NAMALWA (cell line): ENCODE data around the gene ZFYVE27.
A peak's percentile ranks its signal among the peaks of the same experiment; 100 is the strongest.

Source experiments
- DNase-seq: peaks from one replicate; pipeline ENCODE4 v3.0.0-alpha.2; 2015; ENCODE audit warnings: low spot score

The ZFYVE27 gene

DNA sequence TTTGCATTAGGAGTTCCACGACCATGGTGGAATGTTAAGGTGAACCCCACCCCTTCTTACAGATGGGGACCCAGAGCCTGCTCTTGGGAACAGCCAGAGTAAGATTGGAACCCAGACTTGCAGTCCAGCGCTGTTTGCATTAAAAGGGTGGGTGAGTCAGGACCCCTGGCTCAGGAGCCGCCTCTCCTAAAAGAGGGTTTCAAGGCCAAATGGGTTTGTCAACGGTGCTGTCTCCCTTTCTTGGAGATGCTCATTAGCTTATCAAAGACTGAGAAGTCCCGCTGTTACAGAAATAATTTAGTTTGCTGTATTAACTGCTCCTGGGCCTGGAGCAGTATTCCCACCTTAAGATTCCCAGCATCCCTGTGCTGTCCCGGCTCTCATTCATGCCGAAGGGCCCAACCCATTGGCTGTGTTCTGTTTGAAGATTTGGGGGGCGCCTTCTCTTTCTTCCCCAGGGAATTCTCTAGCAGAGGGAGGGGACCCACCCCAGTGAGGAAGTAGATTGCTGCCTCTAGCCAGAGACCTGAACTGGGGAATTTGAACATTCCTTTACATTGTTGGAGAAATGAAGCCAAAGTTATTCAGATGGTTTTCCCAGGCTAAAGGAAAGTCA, 21.6 kb upstream of the ZFYVE27 start:
- no peak for DNase-seq

DNA sequence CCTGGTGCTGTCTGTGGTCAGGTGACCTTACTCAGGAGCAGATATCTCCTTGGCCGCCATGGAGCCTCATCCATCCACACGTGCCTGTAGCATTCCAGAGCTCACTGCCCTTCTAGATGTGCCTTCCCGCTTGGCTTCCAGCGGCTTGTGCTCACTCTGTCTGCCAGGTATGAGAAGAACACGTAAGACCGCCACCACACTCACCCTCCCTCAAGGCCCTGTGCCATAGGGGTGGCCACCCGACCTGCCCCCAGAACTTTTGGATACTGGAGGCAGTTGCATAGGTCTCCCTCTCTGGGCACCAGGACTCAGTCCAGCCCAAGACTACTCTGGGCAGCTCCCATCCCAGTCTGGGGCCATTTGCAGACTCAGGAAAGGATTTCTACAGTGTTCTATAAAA, 19.3 kb upstream of the ZFYVE27 start:
- no peak for DNase-seq

GRCh38 chr10:97718178-97718577, 18.8 kb upstream of the ZFYVE27 start:
- DNase-seq: no peak

DNA sequence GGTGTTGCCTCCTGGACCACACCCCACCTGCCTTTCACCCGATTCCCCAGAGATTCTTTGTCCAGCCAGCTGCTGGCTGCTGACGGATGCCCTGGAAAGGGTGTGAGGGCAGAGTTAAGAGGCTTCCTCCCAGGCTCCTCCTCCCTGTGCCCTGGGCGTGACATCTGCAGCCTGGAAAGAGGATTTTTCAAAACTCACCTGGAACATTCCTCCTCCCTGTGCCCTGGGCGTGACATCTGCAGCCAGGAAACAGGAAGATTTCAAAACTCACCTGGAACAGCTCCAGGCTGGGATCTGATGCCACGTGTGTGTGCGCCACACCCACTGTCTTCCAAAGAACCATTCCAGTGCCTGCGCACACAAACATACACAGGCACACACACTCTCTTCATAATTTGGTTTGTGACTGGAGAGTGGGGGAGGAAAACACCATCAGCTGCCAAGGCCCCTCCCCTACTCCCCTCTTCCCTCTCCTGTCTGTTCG, 18.2 kb upstream of the ZFYVE27 start:
- no peak for DNase-seq

GRCh38 chr10:97719602-97720001, 17.3 kb upstream of the ZFYVE27 start:
- no peak for DNase-seq

DNA sequence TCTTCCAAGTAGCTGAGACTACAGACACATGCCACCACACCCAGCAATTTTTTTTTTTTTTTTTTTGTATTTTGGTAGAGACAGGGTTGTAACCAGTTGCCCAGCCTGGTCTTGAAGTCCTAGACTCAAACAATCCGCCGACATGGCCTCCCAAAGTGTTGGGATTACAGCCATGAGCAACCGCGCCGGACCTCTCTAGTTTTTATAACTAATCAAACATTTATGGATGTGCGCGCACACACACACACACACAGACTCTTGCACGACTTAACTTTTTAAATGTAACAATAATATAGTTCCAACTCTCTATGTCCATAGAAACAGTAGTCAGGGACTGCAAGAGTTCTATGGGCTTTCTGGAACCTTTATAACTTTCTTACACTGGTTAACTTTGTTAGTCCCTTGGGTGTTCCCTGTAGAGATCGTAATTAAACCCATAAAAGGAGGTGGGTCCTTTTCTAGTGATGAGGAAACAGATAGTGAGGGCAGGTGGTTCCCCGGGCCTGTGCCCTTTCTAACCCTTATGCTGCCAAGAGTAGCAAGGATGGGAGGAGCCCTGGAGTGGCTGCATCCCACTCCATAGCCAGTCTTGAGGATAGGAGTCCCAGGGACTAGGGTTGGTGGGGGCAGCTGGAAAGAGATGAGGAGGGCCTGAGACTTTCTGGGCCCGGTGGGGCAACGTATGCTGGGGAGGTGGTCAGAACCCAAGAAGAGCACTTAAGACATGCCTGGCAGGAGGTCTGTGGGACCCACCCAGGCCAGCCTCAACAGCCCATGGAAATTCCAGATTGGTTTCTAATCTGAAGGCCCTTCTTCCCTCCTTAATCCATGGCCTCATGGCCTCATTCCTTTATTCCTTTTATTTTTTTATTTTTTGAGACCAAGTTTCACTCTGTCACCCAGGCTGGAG, 14.8 kb upstream of the ZFYVE27 start:
- no peak for DNase-seq

GRCh38 chr10:97723001-97723400, 13.9 kb upstream of the ZFYVE27 start:
- no peak for DNase-seq

DNA sequence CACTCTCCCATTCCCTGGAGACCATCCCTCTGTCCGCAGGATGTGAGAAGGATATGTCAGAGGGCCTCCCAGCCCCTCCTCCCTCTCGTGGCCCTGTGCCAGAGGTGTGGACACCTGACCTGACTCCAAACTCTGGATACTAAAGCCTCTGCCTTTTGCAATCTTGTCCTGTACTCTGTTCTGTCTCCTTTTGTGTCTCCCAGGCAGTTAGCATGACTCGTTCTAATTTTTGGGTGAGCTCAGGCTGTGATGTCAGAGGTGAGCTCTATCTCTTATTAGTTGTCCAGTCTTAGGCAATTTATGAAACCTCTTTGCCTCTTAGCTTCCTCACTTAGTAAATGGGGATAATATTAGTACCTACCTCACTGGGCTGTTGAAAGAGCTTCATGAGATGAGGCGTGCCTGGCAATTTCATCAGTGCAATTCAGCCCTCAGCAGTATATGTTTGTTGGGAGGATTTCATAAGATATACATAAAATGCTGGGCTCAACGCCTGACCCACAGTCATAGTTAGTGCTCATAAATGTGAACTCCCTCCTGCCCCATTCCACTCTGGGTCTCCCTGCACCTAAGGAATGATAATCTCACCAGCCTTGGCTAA, 12.5 kb upstream of the ZFYVE27 start:
- no peak for DNase-seq

GRCh38 chr10:97726636-97727178, 10.2 kb upstream of the ZFYVE27 start:
- no peak for DNase-seq

DNA sequence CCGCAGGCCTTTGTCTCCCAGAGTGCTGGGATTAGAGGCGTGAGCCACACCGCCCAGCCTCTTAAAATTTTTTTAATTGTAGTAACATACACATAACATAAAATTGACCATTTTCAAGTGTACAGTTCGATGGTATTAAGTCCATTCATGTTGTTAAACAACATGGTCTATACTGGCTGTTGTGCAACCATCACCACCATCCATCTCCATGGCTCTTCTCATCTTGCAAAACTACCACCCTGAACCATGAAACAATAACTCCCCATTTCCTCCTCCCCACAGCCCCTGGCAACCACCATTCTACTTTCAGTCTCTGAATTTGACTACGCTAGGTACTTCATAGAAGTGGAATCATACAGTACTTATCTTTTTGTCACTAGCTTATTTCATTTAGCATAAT, 7.9 kb upstream of the ZFYVE27 start:
- DNase-seq: no peak

DNA sequence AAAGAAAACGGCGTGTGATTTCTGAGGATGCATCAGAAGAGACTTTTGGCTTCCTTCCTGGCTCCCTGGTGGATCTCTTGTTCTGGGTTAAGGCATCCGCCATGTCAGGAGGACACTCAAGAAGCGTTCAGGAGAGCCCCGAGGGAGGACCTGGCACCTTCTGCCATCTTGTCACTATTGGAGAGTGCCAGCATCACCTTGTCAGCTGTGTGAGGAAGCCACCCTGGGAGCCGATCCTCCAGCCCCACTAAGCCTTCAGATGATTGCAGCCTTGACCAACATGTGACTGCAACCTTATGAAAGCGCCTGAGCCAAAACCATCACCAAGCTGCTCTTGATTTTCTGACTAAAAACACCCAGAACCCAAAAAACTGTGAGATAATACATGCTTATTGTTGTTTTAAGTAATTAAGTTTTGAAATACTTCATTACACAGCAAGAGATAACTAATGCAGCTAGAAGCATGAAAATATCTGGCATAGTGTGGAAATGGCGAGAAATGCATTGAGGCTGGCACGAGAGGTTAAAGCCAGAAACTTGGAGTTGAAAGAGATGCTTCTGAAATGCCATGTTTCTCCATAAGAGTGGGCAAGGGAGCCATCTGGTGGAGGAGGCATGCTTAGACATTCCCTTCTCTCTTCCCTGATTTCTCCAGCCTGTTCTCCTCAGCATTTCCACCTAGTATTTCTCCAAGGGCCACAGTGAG, 5.4 kb upstream of the ZFYVE27 start:
- DNase-seq: peak; percentile 67

DNA sequence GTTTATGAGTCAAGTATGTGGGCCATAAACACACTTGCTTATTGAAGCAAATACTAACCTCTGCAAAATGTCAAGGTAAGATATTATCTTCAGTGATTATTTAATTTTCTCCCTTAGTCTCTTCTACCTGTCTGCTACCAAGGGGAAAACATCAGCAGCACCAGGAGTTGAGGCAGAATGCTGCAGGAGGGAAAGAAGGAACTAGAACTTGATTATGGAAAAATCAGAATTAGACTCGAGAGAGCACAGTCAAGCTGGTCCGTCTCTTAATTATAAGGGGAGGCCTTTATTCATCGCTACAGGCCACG, 4.9 kb upstream of the ZFYVE27 start:
- no peak for DNase-seq

DNA sequence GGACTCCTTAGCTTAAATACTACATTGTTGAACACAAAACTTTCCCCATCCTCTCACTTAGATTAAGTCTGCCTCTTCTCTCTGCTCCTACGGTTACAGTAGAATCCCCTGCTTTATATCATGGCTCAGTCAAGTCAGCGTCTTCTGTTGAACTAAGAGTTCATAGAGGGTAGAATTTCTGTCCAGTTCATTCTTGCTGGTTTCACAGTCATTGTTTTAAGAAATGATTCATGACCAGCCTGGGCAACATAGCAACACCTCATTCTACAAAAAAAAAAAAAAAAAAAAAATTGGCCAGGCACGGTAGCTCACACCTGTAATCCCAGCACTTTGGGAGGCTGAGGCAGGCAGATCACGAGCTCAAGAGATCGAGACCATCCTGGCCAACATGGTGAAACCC, 3.7 kb upstream of the ZFYVE27 start:
- DNase-seq: no peak

GRCh38 chr10:97734021-97734420, 2.9 kb upstream of the ZFYVE27 start:
- DNase-seq: no peak

DNA sequence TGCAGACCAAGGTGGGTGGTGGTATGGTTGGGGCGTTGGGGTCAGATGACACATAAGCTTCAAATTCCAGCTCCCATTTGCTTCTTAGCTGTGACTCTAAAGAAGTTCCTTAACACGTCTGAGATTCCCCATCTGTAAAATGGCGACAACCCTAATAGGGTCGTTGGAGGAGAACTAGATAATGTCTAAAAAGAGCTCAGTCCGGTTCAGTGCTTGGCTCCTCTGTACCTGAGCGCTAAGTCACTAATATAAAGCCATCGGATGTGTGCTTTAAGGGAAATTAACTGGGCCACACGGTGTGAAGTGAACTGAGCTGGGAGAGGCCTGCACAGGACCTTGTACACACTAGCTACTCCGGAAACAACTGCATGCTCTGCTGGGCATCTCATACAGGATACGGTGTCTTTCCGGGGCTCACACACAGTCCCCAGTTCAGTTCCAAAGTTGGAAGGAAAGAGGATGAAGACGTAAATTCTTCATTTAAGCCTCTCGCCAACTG, 476 bp upstream of the ZFYVE27 start:
- no peak for DNase-seq

GRCh38 chr10:97737770-97738265, 890 bp downstream of the ZFYVE27 start:
- no peak for DNase-seq

DNA sequence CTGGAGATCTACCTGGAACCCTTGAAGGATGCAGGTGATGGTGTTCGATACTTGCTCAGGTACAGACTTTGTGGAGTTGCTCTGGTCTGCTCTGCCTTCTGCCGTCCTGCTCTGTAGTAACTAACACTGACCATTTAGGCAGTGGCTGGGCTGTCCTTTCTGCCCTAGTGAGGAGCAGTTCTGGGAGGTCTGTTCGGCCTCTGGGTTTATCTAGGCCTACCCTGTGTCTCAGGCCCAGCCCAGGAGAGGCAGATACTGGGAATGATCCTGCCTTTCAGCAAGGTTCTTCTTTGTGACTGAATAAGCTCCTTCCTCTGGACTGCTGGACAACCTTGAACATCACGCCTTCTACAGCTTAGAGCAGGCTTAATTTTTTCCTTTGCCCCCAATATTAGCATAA, 1.7 kb downstream of the ZFYVE27 start:
- DNase-seq: no peak

DNA sequence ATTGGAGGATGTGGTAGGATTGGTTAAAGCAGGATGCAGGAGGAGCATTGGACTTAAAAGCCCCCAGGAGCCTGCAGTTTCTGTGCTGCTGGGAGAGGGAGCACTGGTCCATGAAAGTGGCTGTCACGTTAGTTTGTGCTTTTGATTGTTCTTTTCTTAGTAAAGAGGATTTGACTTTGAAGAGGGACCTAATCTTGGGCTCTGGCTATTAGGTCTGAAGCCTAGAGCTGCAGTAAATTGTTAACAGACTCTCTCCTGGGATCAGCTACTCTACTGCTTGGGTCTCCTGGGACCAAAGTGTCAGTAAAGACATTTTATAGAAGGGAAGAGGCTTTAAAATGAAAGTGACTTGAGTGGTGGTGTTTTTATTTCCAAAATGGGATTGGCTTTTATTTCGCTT, 3.7 kb downstream of the ZFYVE27 start:
- no peak for DNase-seq

GRCh38 chr10:97743169-97743943, 6.4 kb downstream of the ZFYVE27 start:
- DNase-seq: no peak

- DNase-seq: no peak
These were observed 7.6 kb downstream of the ZFYVE27 start for GRCh38 chr10:97744405-97745035.

DNA sequence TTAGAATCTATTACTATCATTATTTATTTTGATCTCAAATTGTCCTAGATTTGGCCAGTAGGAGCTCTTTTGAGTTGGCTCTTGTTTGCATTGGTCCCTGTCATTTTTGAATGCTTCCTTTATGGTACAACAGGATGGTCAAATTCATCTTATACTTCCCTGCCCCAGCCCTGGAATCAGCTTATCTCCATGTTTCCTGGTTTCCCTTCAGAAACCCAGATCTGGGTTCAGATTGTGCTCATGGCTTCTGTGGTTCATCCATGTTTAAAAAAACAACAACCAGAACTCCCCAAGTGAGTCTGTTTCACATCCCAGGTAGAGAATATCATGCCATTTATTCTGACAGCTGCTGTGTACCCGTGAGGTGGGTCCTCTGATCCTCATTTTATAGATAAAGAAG, 10.6 kb downstream of the ZFYVE27 start:
- DNase-seq: no peak
